Right lobe of liver (tissue), 6 donors: ENCODE results near the gene ALK. TPM values are rescaled to one million over a fixed set of nuclear protein-coding genes. Genes with fewer than 3 reads are reported as not detected.

ENCODE experiments used
- ATAC-seq, 4 donors: fragments of 200-7000 bp; cut with Tn5 transposase; one replicate each; pipeline ENCODE4 v1.9.1; 2020; ENCODE audit warnings: mild to moderate bottlenecking in 4 of 4, moderate library complexity in 4 of 4
- DNase-seq, 3 donors: peaks; one replicate each; pipeline ENCODE4 v3.0.0-alpha.2; 2020
- H3K27ac ChIP-seq, 3 donors: fragments of 200-600 bp; one replicate each; pipeline ENCODE4 v1.8.0; 2022
- H3K27me3 ChIP-seq, 2 donors: fragments of 200-600 bp; one replicate each; pipeline ENCODE4 v1.8.0; 2022
- H3K36me3 ChIP-seq, 4 donors: fragments of 200-600 bp; sonication (generic) in 1 of 4; one replicate each; pipeline versions ENCODE4 v1.5.1 to v1.8.0; 2017 to 2022; ENCODE audit warnings: control low read depth in 1 of 4
- H3K4me1 ChIP-seq, 4 donors: fragments of 200-600 bp; sonication (generic) in 1 of 4; one replicate each; pipeline versions ENCODE4 v1.5.1 to v1.8.0; 2017 to 2022; ENCODE audit warnings: control low read depth in 1 of 4
- H3K4me3 ChIP-seq, 3 donors: fragments of 200-600 bp; one replicate each; pipeline ENCODE4 v1.8.0; 2022
- H3K9me3 ChIP-seq, 4 donors: fragments of 200-600 bp; sonication (generic) in 1 of 4; one replicate each; pipeline versions ENCODE4 v1.5.1 to v1.8.0; 2017 to 2022; ENCODE audit warnings: control low read depth in 1 of 4
- POLR2A ChIP-seq: fragments of 450-650 bp; IDR thresholded peaks from one replicate; pipeline ENCODE4 v1.6.1; 2017; ENCODE audit warnings: antibody characterized with exemption, mild to moderate bottlenecking
- WGBS: methylation state at CpG from one replicate; pipeline ENCODE4 v1.1.6; 2018; ENCODE audit warnings: low coverage, low lambda C conversion rate; ENCODE audit not compliant: insufficient coverage; ENCODE audit errors: missing lambda C conversion rate; 5-methylcytosine and 5-hydroxymethylcytosine counted together
- intact Hi-C, 2 donors: fragments of 100-400 bp; cut with DNase I; formaldehyde crosslinking; loops; one replicate each; pipeline versions ENCODE4 v1.11.2 to v1.14.1; 2022
- total RNA-seq, 6 experiments: library from RNA; depleted of rRNA in 2 of 6; stranded (reverse); fragments of >200 nt in 2 of 6; fragmentation: NEBNext Ultra II Directional in 3 of 6; extraction: Animal tissue kit (Norgen Biotek cat#: 25700) in 3 of 6; gene quantifications; one replicate each; pipeline versions ENCODE4 v1.1.0 to v1.2.4, GENCODE V29; 2016 to 2023
- TF ChIP-seq, protein P1 (sequence below), 4 donors: fragments of 200-600 bp in 3 of 4; fragments of 450-650 bp in 1 of 4; IDR thresholded peaks; one replicate each; pipeline versions ENCODE4 v1.5.1 to v1.8.0; 2016 to 2022; ENCODE audit warnings: antibody characterized with exemption in 4 of 4, mild to moderate bottlenecking in 2 of 4
- donor health status: DM: no; HTN: yes; CAD: no.
- donor health status: DM: no; HTN: no; CAD: no.
- donor health status: DM: no; HTN: no; CAD: no.
- donor health status: DM: no; HTN: yes; CAD: no.
- donor health status: DM: no; HTN: yes; CAD: no.

Gene ALK
- total RNA-seq, 6 experiments from 2014 or later: 0.04 to 0.06 TPM; not detected in 4

DNA sequence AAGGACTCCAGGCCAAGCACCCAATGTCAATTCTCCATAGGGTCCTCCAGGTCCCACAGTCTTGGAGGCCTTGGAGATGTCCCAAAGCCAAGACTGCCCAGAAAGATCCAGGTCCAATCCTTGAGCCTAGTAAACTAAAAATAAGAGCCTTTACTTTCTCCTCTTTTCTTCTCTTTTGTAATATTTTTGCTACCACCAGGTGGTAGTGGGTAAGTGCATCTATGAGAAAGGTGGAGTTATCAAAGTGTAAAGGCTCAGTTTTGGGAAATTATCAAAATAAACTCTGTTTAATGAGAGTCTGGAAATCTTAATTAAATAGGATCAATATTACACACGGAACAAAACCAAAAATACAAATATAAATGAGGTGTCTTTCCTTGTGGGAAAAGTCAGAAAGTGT lies 276.4 kb downstream of the ALK start:
- no peak overlapping the region for H3K27ac ChIP-seq
- WGBS: 42% methylated on average over 1 of the region's 1 CpG
- H3K36me3 ChIP-seq: no peaks in the 10 kb centered on the region
- intact Hi-C loops: no loop called here
- peaks cover 0 to 4% (median 0%) of the 10 kb centered on the region in 4 donors for H3K9me3 ChIP-seq
- DNase-seq (no peak), ATAC-seq (no peak)
- no peaks in the 10 kb centered on the region for H3K4me1 ChIP-seq
- H3K4me3 ChIP-seq: no peak overlapping the region
- no peaks in the 10 kb centered on the region for H3K27me3 ChIP-seq
- TF ChIP-seq POLR2A: no peak
- TF ChIP-seq, protein P1, sequence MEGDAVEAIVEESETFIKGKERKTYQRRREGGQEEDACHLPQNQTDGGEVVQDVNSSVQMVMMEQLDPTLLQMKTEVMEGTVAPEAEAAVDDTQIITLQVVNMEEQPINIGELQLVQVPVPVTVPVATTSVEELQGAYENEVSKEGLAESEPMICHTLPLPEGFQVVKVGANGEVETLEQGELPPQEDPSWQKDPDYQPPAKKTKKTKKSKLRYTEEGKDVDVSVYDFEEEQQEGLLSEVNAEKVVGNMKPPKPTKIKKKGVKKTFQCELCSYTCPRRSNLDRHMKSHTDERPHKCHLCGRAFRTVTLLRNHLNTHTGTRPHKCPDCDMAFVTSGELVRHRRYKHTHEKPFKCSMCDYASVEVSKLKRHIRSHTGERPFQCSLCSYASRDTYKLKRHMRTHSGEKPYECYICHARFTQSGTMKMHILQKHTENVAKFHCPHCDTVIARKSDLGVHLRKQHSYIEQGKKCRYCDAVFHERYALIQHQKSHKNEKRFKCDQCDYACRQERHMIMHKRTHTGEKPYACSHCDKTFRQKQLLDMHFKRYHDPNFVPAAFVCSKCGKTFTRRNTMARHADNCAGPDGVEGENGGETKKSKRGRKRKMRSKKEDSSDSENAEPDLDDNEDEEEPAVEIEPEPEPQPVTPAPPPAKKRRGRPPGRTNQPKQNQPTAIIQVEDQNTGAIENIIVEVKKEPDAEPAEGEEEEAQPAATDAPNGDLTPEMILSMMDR (IDR thresholded peaks at IDR 0.05): no peak

DNA sequence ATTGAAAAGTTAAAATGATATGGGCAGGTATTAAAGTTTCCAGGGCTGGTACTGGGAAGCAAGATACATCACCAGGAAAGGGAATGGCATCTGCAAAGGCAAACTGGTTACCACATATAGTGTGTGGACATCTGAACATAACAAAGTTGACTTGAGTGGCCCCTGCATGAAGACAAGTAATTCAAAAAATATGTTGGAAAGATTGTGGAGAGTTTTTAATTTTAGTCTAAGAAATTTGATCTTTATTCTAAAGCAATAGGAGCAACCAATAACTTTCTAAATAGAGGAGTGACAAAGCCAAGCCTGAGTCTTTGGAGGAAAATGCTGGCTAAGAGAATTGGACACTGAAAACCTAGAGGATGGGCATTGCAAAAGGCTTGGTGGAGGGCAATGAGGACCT lies 278.2 kb downstream of the ALK start:
- no peak for DNase-seq
- TF ChIP-seq POLR2A: no peak
- TF ChIP-seq, protein P1 (IDR thresholded peaks at IDR 0.05): no peak
- no peaks in the 10 kb centered on the region for H3K36me3 ChIP-seq
- no peaks in the 10 kb centered on the region for H3K27me3 ChIP-seq
- H3K4me3 ChIP-seq: no peak overlapping the region
- intact Hi-C loops: no loop called here
- no peaks in the 10 kb centered on the region for H3K9me3 ChIP-seq
- no peaks in the 10 kb centered on the region for H3K4me1 ChIP-seq
- no peak overlapping the region for H3K27ac ChIP-seq
- no peak for ATAC-seq

DNA sequence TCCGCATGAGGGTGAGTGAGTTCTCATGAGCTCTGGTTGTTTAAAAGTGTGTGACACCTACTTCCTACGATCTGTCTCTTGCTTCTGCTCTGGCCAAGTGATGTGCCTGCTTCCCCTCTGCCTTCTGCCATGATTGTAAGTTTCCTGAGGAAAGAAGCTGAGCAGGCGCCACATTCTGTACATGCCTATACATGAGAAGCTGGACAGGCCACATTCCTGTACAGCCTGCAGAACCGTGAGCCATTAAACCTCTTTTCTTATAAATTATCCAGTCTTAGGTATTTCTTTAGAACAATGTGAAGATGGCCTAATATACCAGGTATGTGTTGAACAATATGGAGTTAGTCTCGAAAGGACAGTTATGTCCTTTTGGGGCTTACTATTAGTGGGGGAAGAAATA lies 281.0 kb downstream of the ALK start:
- 63% methylated on average over 5 of the region's 5 CpGs for WGBS
- Histone ChIP-seq H3K27ac (no peak overlapping the region), H3K9me3 (no peaks in the 10 kb centered on the region), H3K36me3 (no peaks in the 10 kb centered on the region), H3K4me1 (no peaks in the 10 kb centered on the region), H3K4me3 (no peak overlapping the region), H3K27me3 (no peaks in the 10 kb centered on the region)
- ATAC-seq: no peak
- intact Hi-C loops: no loop called here
- TF ChIP-seq POLR2A: no peak
- TF ChIP-seq, protein P1 (IDR thresholded peaks at IDR 0.05): no peak
- DNase-seq: no peak

DNA sequence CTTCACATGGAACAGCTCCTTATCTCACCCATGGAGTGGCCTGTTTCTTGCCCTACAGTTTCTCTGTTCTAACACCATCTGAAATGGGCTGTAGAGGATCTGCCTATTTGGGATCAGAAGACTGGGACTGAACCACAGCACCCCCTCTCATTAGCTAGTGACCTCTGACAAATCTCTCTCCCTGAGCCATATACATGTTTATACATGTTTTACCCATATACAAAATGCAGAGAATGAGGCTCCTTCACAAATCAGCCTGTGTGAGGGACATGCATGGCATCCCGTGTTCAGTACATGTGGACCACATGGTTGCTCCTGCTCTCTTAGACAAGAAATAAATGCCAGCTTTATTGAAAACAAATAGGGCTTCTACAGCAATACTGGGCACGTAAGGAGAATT lies 282.7 kb downstream of the ALK start:
- Histone ChIP-seq H3K4me1 (no peaks in the 10 kb centered on the region), H3K4me3 (no peak overlapping the region), H3K9me3 (no peaks in the 10 kb centered on the region), H3K27me3 (no peaks in the 10 kb centered on the region), H3K27ac (no peak overlapping the region), H3K36me3 (no peaks in the 10 kb centered on the region)
- no peak for ATAC-seq
- intact Hi-C loops: no loop called here
- 77% methylated on average over 2 of the region's 2 CpGs for WGBS
- no peak for TF ChIP-seq POLR2A
- TF ChIP-seq, protein P1 (IDR thresholded peaks at IDR 0.05): no peak
- DNase-seq: no peak

DNA sequence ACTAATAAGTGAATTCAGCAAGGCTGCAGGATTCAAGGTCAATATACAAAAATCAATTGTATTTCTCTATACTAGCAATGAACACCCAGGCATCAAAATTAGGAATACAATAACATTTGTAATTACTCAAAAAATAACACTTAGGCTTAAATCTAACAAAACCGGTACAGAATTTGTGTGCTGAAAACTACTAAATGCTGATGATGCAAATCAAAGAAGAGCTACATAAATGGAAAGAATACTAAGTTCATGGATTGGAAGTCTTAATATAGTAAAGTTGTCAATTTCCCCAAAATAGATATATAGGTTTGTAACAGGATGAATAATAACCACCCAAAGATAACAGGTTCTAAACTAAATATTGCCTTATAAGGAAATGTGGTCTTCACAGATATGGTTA lies 286.5 kb downstream of the ALK start:
- intact Hi-C loops: no loop called here
- Histone ChIP-seq H3K36me3 (no peaks in the 10 kb centered on the region), H3K4me1 (no peaks in the 10 kb centered on the region), H3K27me3 (no peaks in the 10 kb centered on the region), H3K27ac (no peak overlapping the region), H3K4me3 (no peak overlapping the region), H3K9me3 (no peaks in the 10 kb centered on the region)
- WGBS: 90% methylated on average over 1 of the region's 1 CpG
- no peak for TF ChIP-seq POLR2A
- TF ChIP-seq, protein P1 (IDR thresholded peaks at IDR 0.05): no peak
- ATAC-seq (no peak), DNase-seq (no peak)
